K562 (cell line): Measurements from ENCODE around the gene PFKFB2. TPM values are rescaled to one million over a fixed set of nuclear protein-coding genes. Genes with fewer than 3 reads are reported as not detected.

Experiments used
- BRF2 ChIP-seq: IDR thresholded peaks from 3 replicates; pipeline ENCODE4 v1.6.1; 2011; ENCODE audit warnings: borderline replicate concordance, mild to moderate bottlenecking; ENCODE audit not compliant: insufficient read length, insufficient read depth
- CBX3 ChIP-seq, 2 experiments: IDR thresholded peaks; 1 replicate in 1 of 2; 2 replicates in 1 of 2; pipeline ENCODE4 v1.6.1; 2012; ENCODE audit warnings: inconsistent platforms in 2 of 2, low read length in 2 of 2, borderline replicate concordance in 1 of 2, control low read depth in 1 of 2
- GABPB1 ChIP-seq: sonication (generic); formaldehyde crosslinking; IDR thresholded peaks from 2 replicates; pipeline ENCODE4 v1.8.0; 2022; ENCODE audit warnings: mild to moderate bottlenecking, missing genetic modification reagents
- HLTF ChIP-seq: fragments of 450-650 bp; IDR thresholded peaks from 2 replicates; pipeline ENCODE4 v1.6.1; 2016
- KLF6 ChIP-seq: fragments of 250-450 bp; sonication (Bioruptor Pico); IDR thresholded peaks from 2 replicates; pipeline ENCODE4 v1.4.0; 2020; ENCODE audit warnings: mild to moderate bottlenecking, moderate library complexity, borderline replicate concordance
- SMC3 ChIP-seq: conservative IDR thresholded peaks from 2 replicates; pipeline ENCODE4 v1.6.1; 2011; ENCODE audit warnings: low read depth, low read length, improper control_type of control experiment; ENCODE audit not compliant: insufficient read depth
- THRA ChIP-seq: fragments of 450-650 bp; IDR thresholded peaks from 2 replicates; pipeline ENCODE4 v1.6.1; 2017; ENCODE audit warnings: mild to moderate bottlenecking, moderate library complexity
- ZNF347 ChIP-seq: fragments of 450-650 bp; formaldehyde crosslinking; IDR thresholded peaks from 2 replicates; pipeline ENCODE4 v1.4.0; 2020; ENCODE audit warnings: low read depth, mild to moderate bottlenecking, moderate library complexity
- ZNF583 ChIP-seq: fragments of 250-450 bp; sonication (Bioruptor Pico); IDR thresholded peaks from 2 replicates; pipeline ENCODE4 v1.4.0; 2020
- ZNF740 ChIP-seq, 3 experiments: fragments of 200-800 bp in 1 of 3; sonication (Bioruptor generic) in 1 of 3; sonication (generic) in 1 of 3; formaldehyde crosslinking in 1 of 3; IDR thresholded peaks; 2 replicates each; pipeline versions ENCODE4 v1.6.1 to v1.8.0; 2016 to 2022; ENCODE audit warnings: mild to moderate bottlenecking in 2 of 3, missing compliant biosample characterization in 2 of 3, missing genetic modification characterization in 2 of 3, missing genetic modification reagents in 1 of 3
- polyA plus RNA-seq, 8 experiments: library from polyadenylated mRNA; depleted of rRNA in 4 of 8; stranded (reverse) in 5 of 8; unstranded in 3 of 8; fragments of >200 nt; fragmentation: Nextera tagmentation in 2 of 8; fragmentation: Illumina TruSeq in 1 of 8; extraction: Ambion mirVana in 2 of 8; extraction: Trizol in 1 of 8; gene quantifications; 2 replicates each; pipeline versions ENCODE4 v1.2.1 to v1.2.3, GENCODE V29; 2011 to 2014; ENCODE audit warnings: inconsistent platforms in 1 of 8, missing spikeins in 1 of 8
- total RNA-seq, 7 experiments: library from RNA; depleted of rRNA in 6 of 7; stranded (reverse); fragments of >200 nt in 6 of 7; fragmentation: Illumina TruSeq in 2 of 7; extraction: Trizol in 2 of 7; gene quantifications; 2 replicates each; pipeline versions ENCODE4 v1.2.1 to v1.2.3, GENCODE V29; 2011 to 2021; ENCODE audit warnings: low replicate concordance in 1 of 7

Gene PFKFB2
- total and polyA plus RNA-seq, 9 of the 15 experiments (the other 6 are each of a cell fraction or from before 2014, with no cell fraction given): 6.9 to 26.0 (median 16.4) TPM

GRCh38 chr1:207019661-207020060, 33.4 kb upstream of the PFKFB2 start (continued):
- no peak for TF ChIP-seq THRA
- no peak for TF ChIP-seq BRF2
- no peak for TF ChIP-seq ZNF347 (CRISPR knock-in tag)
- no peak for TF ChIP-seq SMC3
- no peak for TF ChIP-seq HLTF
- no peak for TF ChIP-seq CBX3 (IDR thresholded peaks at IDR 0.05; ENCODE audit: borderline replicate concordance in 1 of 2, low read length in 2 of 2)
- no peak for TF ChIP-seq KLF6 (CRISPR knock-in tag)
- TF ChIP-seq ZNF583 (CRISPR knock-in tag): no peak
- TF ChIP-seq ZNF740 (CRISPR knock-in tag; IDR thresholded peaks at IDR 0.05): no peak
- TF ChIP-seq ZNF740 (tag; IDR thresholded peaks at IDR 0.05): no peak
- TF ChIP-seq GABPB1 (CRISPR knock-in tag): no peak
